Neutrophil (primary cell): ENCODE data around the gene CCDC86.

Source experiments
- H3K27ac ChIP-seq: fragments of 200-600 bp; sonication (generic); 2 replicates; pipeline ENCODE4 v1.5.1; 2016; ENCODE audit warnings: mild to moderate bottlenecking, moderate library complexity
- H3K27me3 ChIP-seq: fragments of 200-600 bp; sonication (generic); 2 replicates; pipeline ENCODE4 v1.6.0; 2016; ENCODE audit warnings: mild to moderate bottlenecking
- H3K36me3 ChIP-seq: fragments of 200-600 bp; sonication (generic); 2 replicates; pipeline ENCODE4 v1.5.1; 2017
- H3K4me1 ChIP-seq, 2 experiments: fragments of 200-600 bp in 1 of 2; sonication (generic) in 1 of 2; 1 replicate in 1 of 2; 2 replicates in 1 of 2; pipeline versions ENCODE4 v1.5.1 to v1.6.1; 2013 to 2016; ENCODE audit warnings: low read depth in 1 of 2, low read length in 1 of 2, mild to moderate bottlenecking in 1 of 2, moderate library complexity in 1 of 2; ENCODE audit not compliant: control insufficient read depth in 1 of 2, insufficient read depth in 1 of 2
- H3K4me3 ChIP-seq, 2 experiments: fragments of 200-600 bp in 1 of 2; sonication (generic) in 1 of 2; 1 replicate in 1 of 2; 2 replicates in 1 of 2; pipeline ENCODE4 v1.5.1; 2013 to 2016; ENCODE audit warnings: low read depth in 1 of 2, low read length in 1 of 2, mild to moderate bottlenecking in 1 of 2, moderate library complexity in 1 of 2
- H3K9me3 ChIP-seq: fragments of 200-600 bp; sonication (generic); 2 replicates; pipeline ENCODE4 v1.5.1; 2016
- TF ChIP-seq, protein P1 (sequence below): fragments of 200-600 bp; sonication (generic); IDR thresholded peaks from 2 replicates; pipeline ENCODE4 v1.5.1; 2016; ENCODE audit warnings: antibody characterized with exemption

Gene CCDC86

GRCh38 chr11:60810569-60810968 lies 31.3 kb upstream of the CCDC86 start:
- H3K4me3 ChIP-seq, result no peak overlapping the region
- no peak overlapping the region for H3K27ac ChIP-seq
- TF ChIP-seq, protein P1, sequence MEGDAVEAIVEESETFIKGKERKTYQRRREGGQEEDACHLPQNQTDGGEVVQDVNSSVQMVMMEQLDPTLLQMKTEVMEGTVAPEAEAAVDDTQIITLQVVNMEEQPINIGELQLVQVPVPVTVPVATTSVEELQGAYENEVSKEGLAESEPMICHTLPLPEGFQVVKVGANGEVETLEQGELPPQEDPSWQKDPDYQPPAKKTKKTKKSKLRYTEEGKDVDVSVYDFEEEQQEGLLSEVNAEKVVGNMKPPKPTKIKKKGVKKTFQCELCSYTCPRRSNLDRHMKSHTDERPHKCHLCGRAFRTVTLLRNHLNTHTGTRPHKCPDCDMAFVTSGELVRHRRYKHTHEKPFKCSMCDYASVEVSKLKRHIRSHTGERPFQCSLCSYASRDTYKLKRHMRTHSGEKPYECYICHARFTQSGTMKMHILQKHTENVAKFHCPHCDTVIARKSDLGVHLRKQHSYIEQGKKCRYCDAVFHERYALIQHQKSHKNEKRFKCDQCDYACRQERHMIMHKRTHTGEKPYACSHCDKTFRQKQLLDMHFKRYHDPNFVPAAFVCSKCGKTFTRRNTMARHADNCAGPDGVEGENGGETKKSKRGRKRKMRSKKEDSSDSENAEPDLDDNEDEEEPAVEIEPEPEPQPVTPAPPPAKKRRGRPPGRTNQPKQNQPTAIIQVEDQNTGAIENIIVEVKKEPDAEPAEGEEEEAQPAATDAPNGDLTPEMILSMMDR, result no peak
- no peaks in the 10 kb centered on the region for H3K9me3 ChIP-seq
- H3K4me1 ChIP-seq, result no peaks in the 10 kb centered on the region
- H3K27me3 ChIP-seq, result peaks cover 17% of the 10 kb centered on the region
- no peaks in the 10 kb centered on the region for H3K36me3 ChIP-seq

- TF ChIP-seq, protein P1, result no peak
- peaks cover 17% of the 10 kb centered on the region for H3K27me3 ChIP-seq
- no peaks in the 10 kb centered on the region for H3K36me3 ChIP-seq
- no peak overlapping the region for H3K4me3 ChIP-seq
- no peak overlapping the region for H3K27ac ChIP-seq
- peaks cover 7% of the 10 kb centered on the region for H3K9me3 ChIP-seq
- no peaks in the 10 kb centered on the region for H3K4me1 ChIP-seq
These were observed 28.6 kb upstream of the CCDC86 start for GRCh38 chr11:60813324-60813723.

DNA sequence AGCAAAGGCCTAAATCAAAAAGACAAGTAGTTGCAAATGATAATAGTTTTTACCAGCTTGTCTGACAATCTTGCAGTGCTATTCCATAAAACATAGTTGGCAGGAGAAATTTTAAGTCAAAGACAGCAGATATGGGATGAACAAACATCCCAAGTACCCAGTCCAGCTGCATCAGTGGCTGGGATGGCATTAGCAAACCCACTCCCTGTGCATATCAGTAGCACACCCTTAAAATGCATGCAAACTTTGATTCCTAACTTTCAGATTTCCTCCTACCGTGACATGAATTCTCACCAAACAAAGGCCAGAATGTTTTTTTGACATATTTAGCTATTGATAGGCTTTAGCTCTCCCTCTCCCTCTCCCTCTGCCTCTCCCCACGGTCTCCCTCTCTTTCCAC lies 27.8 kb upstream of the CCDC86 start:
- Histone ChIP-seq H3K9me3 (peaks cover 7% of the 10 kb centered on the region), H3K4me1 (no peaks in the 10 kb centered on the region), H3K36me3 (no peaks in the 10 kb centered on the region), H3K4me3 (no peak overlapping the region), H3K27ac (no peak overlapping the region), H3K27me3 (peaks cover 17% of the 10 kb centered on the region)
- TF ChIP-seq, protein P1, result no peak

DNA sequence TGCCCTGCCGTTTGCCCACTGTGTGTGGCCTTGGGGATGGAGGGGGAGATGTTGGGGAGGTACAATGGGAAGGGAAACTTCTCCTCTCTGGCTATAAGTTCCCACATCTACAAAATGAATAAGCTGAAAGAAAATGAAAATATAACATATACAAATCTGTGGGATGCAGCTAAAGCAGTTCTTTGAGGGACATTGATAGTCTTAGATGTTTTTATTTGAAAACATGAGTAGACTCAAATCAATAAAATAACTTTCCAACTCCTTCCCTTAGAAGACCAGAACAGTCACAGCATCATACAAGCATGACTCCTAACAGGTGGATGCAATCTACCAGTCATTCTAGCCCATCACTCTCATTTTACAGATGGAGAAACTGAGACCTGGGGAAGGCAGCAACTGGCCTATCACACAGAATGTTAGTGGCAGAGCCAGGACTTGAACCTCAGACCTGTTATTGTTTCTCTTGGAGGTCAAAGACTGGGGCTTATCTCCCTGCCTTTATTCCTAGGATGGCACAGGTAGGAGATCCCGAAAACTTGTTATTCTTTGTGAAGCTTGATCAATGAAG lies 25.2 kb upstream of the CCDC86 start:
- no peak overlapping the region for H3K4me3 ChIP-seq
- H3K9me3 ChIP-seq, result peaks cover 7% of the 10 kb centered on the region
- H3K27me3 ChIP-seq, result no peaks in the 10 kb centered on the region
- no peaks in the 10 kb centered on the region for H3K4me1 ChIP-seq
- H3K36me3 ChIP-seq, result no peaks in the 10 kb centered on the region
- TF ChIP-seq, protein P1, result no peak
- no peak overlapping the region for H3K27ac ChIP-seq

GRCh38 chr11:60818057-60818456 lies 23.9 kb upstream of the CCDC86 start:
- TF ChIP-seq, protein P1, result no peak
- peaks cover 5% of the 10 kb centered on the region for H3K27me3 ChIP-seq
- H3K36me3 ChIP-seq, result no peaks in the 10 kb centered on the region
- H3K9me3 ChIP-seq, result peaks cover 7% of the 10 kb centered on the region
- H3K4me3 ChIP-seq, result no peak overlapping the region
- no peak overlapping the region for H3K27ac ChIP-seq
- no peaks in the 10 kb centered on the region for H3K4me1 ChIP-seq
